Ectodermal cell (in vitro differentiated cells): ENCODE results near the gene PNMA8B.
A peak's percentile ranks its signal among the peaks of the same experiment; 100 is the strongest.
"Not testable (repeated sequence)": the region's sequence is repeated elsewhere in the genome, so short reads cannot be mapped to it uniquely, and the experiment has no call there.

Source experiments
- H3K27ac ChIP-seq: 2 replicates; pipeline ENCODE4 v1.7.0; 2013; ENCODE audit warnings: mild to moderate bottlenecking, low read depth, low read length; ENCODE audit not compliant: insufficient read depth, poor library complexity, severe bottlenecking
- H3K27me3 ChIP-seq: 2 replicates; pipeline ENCODE4 v1.7.0; 2013; ENCODE audit warnings: mild to moderate bottlenecking, low read length; ENCODE audit not compliant: insufficient read depth, control insufficient read depth, poor library complexity, severe bottlenecking
- H3K36me3 ChIP-seq: one replicate; pipeline ENCODE4 v1.7.0; 2013; ENCODE audit warnings: low read length; ENCODE audit not compliant: control insufficient read depth, insufficient read depth
- H3K4me1 ChIP-seq: one replicate; pipeline ENCODE4 v1.7.0; 2013; ENCODE audit warnings: low read length; ENCODE audit not compliant: control insufficient read depth, insufficient read depth
- H3K4me3 ChIP-seq: 2 replicates; pipeline ENCODE4 v1.7.0; 2013; ENCODE audit warnings: low read depth, low read length, control low read depth; ENCODE audit not compliant: insufficient read depth
- H3K9me3 ChIP-seq: 2 replicates; pipeline ENCODE4 v1.7.0; 2013; ENCODE audit warnings: mild to moderate bottlenecking, low read length, moderate library complexity; ENCODE audit not compliant: control insufficient read depth
- WGBS, 2 experiments: methylation state at CpG; one replicate each; pipeline ENCODE4 v1.1.7; 2013; ENCODE audit warnings: missing lambda C conversion rate in 2 of 2; 5-methylcytosine and 5-hydroxymethylcytosine counted together

PNMA8B gene

GRCh38 chr19:46529622-46530451 is 34.2 kb upstream of the PNMA8B start:
- peaks cover 16% of the 10 kb centered on the region for H3K4me1 ChIP-seq
- no peaks in the 10 kb centered on the region for H3K27me3 ChIP-seq
- no peaks in the 10 kb centered on the region for H3K9me3 ChIP-seq
- no peak overlapping the region for H3K27ac ChIP-seq
- no peaks in the 10 kb centered on the region for H3K36me3 ChIP-seq
- 9 to 13% methylated on average over 12 to 13 of the region's 13 CpGs for WGBS, 2 experiments
- no peak overlapping the region for H3K4me3 ChIP-seq

GRCh38 chr19:46528601-46529590 is 33.2 kb upstream of the PNMA8B start:
- H3K4me1 ChIP-seq: peaks cover 16% of the 10 kb centered on the region
- no peak overlapping the region for H3K27ac ChIP-seq
- H3K27me3 ChIP-seq: no peaks in the 10 kb centered on the region
- H3K9me3 ChIP-seq: no peaks in the 10 kb centered on the region
- H3K4me3 ChIP-seq: peak overlapping the region; percentile 10
- WGBS, 2 experiments: 72 to 73% methylated on average over 25 of the region's 25 CpGs
- H3K36me3 ChIP-seq: no peaks in the 10 kb centered on the region

GRCh38 chr19:46526801-46527200 is 31.1 kb upstream of the PNMA8B start:
- WGBS, 2 experiments: 92 to 95% methylated on average over 18 of the region's 18 CpGs
- not testable (repeated sequence) for H3K4me3 ChIP-seq, H3K27ac ChIP-seq

GRCh38 chr19:46524308-46524707 is 28.6 kb upstream of the PNMA8B start:
- peaks cover 3% of the 10 kb centered on the region for H3K4me1 ChIP-seq
- no peaks in the 10 kb centered on the region for H3K9me3 ChIP-seq
- H3K4me3 ChIP-seq: no peak overlapping the region
- no peaks in the 10 kb centered on the region for H3K27me3 ChIP-seq
- no peaks in the 10 kb centered on the region for H3K36me3 ChIP-seq
- no peak overlapping the region for H3K27ac ChIP-seq
- 88 to 95% methylated on average over 2 of the region's 2 CpGs for WGBS, 2 experiments

More at GRCh38 chr19:46526801-46527200, 31.1 kb upstream of the PNMA8B start:
- not testable (repeated sequence) for H3K36me3 ChIP-seq, H3K27me3 ChIP-seq, H3K4me1 ChIP-seq, H3K9me3 ChIP-seq

- H3K36me3 ChIP-seq, H3K4me1 ChIP-seq, H3K27me3 ChIP-seq, H3K27ac ChIP-seq, H3K4me3 ChIP-seq, H3K9me3 ChIP-seq: not testable (repeated sequence)
- WGBS, 2 experiments: 92 to 94% methylated on average over 4 of the region's 4 CpGs
These were observed 27.3 kb upstream of the PNMA8B start for GRCh38 chr19:46522988-46523387.

- Histone ChIP-seq H3K9me3 (no peaks in the 10 kb centered on the region), H3K4me1 (no peaks in the 10 kb centered on the region), H3K27me3 (no peaks in the 10 kb centered on the region), H3K27ac (no peak overlapping the region), H3K4me3 (no peak overlapping the region), H3K36me3 (no peaks in the 10 kb centered on the region)
- WGBS, 2 experiments: 93 to 94% methylated on average over 14 of the region's 14 CpGs
These were observed 25.7 kb upstream of the PNMA8B start for GRCh38 chr19:46521241-46521868.

GRCh38 chr19:46520616-46521015 is 24.9 kb upstream of the PNMA8B start:
- WGBS, 2 experiments: 79 to 85% methylated on average over 5 of the region's 6 CpGs
- Histone ChIP-seq H3K36me3 (no peaks in the 10 kb centered on the region), H3K9me3 (no peaks in the 10 kb centered on the region), H3K4me3 (no peak overlapping the region), H3K27ac (no peak overlapping the region), H3K4me1 (no peaks in the 10 kb centered on the region), H3K27me3 (no peaks in the 10 kb centered on the region)

GRCh38 chr19:46517471-46517870 is 21.8 kb upstream of the PNMA8B start:
- WGBS, 2 experiments: 89 to 93% methylated on average over 6 of the region's 6 CpGs
- H3K36me3 ChIP-seq: no peaks in the 10 kb centered on the region
- no peak overlapping the region for H3K4me3 ChIP-seq
- H3K4me1 ChIP-seq: no peaks in the 10 kb centered on the region
- H3K27ac ChIP-seq: no peak overlapping the region
- H3K9me3 ChIP-seq: no peaks in the 10 kb centered on the region
- H3K27me3 ChIP-seq: no peaks in the 10 kb centered on the region

- Histone ChIP-seq H3K27ac (no peak overlapping the region), H3K9me3 (no peaks in the 10 kb centered on the region), H3K4me1 (no peaks in the 10 kb centered on the region), H3K4me3 (no peak overlapping the region), H3K36me3 (no peaks in the 10 kb centered on the region), H3K27me3 (no peaks in the 10 kb centered on the region)
- WGBS, 2 experiments: 37 to 54% methylated on average over 5 to 6 of the region's 6 CpGs
These were observed 20.2 kb upstream of the PNMA8B start for GRCh38 chr19:46515879-46516350.

- no peaks in the 10 kb centered on the region for H3K4me1 ChIP-seq
- WGBS, 2 experiments: 80 to 83% methylated on average over 3 of the region's 3 CpGs
These were observed 19.6 kb upstream of the PNMA8B start for GRCh38 chr19:46515290-46515609.

More at GRCh38 chr19:46515290-46515609, 19.6 kb upstream of the PNMA8B start:
- no peak overlapping the region for H3K4me3 ChIP-seq
- H3K27me3 ChIP-seq: no peaks in the 10 kb centered on the region
- H3K36me3 ChIP-seq: no peaks in the 10 kb centered on the region
- no peak overlapping the region for H3K27ac ChIP-seq
- H3K9me3 ChIP-seq: no peaks in the 10 kb centered on the region
